GM10266 (cell line): ENCODE measurements around the gene BTBD2.
A peak's percentile ranks its signal among the peaks of the same experiment; 100 is the strongest.

ENCODE experiments used
- DNase-seq: peaks from one replicate; pipeline ENCODE4 v3.0.0; 2012; ENCODE audit errors: extremely low spot score
- TF ChIP-seq, protein P1 (sequence below): IDR thresholded peaks from 2 replicates; pipeline ENCODE4 v1.5.1; 2012; ENCODE audit warnings: mild to moderate bottlenecking, low read depth; ENCODE audit not compliant: control insufficient read depth, insufficient read depth; ENCODE audit errors: missing control alignments

Gene BTBD2

DNA sequence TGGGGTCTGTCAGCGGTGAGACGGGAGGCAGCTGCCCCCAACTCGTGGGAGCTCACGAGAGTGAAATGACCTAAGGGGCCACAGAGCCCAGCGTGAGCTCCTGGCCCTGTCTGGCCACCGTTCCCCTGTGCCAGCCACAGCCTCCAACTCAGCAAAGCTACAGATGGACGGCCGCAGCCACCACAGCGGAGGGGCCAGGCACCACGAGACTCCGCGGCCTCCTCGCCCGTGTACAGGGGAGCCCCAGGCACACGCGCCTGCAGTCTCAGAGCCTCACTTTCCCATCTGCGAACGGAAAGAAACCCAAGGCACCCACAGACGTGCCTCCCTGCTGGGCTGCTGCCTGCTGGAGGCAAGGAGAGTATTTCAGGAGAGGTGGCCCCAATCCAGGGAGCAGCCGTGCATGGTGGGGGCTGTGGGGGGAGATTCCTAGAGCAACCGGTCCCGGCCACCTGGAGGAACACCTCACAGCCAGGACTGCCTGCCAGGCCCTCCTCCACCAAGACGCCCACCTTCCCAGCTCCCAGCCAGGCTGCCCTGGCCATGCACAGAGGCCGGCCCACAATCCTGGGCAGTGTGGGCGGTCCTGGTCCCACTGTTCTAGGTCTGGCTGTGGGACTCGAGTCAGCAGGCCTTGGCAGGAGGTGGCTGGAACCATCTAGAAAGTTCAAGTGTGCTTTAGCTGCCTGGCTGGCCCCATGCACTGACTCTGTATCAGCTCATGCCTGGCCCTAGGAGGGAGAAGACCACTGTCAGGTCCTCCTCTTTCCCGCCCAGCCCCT is 33.6 kb upstream of the BTBD2 start:
- TF ChIP-seq, protein P1, sequence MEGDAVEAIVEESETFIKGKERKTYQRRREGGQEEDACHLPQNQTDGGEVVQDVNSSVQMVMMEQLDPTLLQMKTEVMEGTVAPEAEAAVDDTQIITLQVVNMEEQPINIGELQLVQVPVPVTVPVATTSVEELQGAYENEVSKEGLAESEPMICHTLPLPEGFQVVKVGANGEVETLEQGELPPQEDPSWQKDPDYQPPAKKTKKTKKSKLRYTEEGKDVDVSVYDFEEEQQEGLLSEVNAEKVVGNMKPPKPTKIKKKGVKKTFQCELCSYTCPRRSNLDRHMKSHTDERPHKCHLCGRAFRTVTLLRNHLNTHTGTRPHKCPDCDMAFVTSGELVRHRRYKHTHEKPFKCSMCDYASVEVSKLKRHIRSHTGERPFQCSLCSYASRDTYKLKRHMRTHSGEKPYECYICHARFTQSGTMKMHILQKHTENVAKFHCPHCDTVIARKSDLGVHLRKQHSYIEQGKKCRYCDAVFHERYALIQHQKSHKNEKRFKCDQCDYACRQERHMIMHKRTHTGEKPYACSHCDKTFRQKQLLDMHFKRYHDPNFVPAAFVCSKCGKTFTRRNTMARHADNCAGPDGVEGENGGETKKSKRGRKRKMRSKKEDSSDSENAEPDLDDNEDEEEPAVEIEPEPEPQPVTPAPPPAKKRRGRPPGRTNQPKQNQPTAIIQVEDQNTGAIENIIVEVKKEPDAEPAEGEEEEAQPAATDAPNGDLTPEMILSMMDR: no peak
- DNase-seq: no peak

DNA sequence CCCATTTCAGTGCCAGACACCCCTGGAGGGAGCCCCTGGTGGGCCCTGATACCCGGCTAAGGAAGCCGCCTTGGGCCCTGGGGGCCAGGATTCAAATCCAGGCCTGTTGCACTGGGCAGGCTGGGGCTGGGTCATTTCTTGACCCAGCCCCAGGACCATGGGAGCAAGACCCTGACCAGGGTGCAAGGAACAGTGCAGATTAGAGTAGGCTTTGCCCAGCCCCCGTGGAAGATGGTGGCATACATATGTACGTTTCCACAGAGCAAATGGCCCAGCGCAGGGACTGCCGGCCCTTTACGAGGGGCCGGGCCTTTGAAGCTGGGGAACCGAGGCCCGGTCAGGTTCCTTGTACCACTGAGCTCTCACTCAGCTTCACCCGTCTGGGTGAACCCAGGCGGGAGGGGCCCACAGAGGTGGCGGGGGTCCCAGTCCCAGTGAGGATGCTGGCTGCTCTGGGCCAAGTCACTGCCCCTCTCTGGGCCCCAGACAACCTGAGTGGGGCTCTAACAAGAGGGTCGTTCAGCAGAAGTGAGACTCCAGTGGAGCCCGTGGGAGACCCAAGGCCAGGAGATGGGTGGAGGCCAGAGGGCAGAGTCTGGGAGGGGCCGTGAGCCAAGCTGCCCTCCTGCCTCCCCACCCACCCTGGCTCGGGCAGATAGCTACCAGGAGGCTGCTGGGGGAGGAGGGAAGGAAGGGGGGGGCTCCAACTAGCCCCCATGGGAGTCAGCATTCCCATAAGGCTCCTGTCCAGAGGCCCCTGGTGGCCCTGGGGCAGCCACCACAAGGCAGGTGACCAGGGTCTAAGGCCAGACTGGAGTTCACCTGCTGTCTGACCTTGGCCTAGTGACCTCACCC is 32.8 kb upstream of the BTBD2 start:
- no peak for DNase-seq
- TF ChIP-seq, protein P1: no peak

DNA sequence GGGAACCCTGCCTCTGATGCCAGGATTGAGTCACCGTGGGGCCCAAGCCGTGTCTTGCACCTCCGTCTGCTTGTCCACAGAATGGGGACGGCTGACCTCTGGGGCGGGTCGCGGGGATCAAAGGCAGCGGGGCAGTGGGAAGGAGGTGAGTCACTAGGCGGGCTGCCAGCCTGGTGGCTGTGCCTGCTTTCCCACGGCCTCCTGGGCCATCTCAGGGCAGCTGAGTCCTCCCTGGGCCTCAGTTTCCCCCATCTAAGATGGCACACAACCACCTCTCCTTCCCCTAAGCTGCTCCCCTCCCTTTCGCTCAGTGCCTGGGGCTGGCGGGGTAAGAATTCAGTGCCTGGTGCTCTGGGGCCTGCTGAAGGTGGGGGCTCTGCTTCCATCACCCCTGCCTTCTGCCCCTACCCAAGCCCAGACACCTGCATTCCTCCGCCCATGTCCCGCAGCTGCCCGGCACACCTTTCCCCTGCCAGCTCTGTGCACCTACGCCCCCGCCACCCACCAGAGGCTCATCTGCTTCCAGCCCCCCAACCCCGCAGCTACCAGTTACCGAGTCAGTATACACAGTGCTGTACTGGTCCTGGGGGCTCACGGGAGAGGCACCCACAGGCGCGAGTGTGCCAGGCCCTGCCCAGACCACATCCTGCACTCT is 32.1 kb upstream of the BTBD2 start:
- DNase-seq: no peak
- TF ChIP-seq, protein P1: no peak

DNA sequence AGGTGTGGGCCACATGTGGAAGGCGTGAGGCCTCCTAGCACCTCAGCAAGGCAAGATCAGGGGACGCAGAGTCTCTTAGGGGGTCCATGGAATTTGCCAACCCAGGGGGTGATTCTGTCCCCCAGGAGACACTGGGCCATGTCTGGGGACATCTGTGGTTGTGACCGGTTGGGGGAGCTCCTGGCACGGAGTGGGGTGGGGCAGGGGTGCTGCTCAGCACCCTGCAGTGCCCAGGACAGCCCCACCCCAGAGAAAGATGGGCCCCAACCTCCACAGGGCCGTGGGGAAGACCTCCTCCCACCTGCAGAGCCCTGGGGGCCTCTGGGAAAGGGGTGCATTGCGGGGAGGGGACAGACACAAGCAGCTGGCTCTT is 31.5 kb upstream of the BTBD2 start:
- TF ChIP-seq, protein P1: peak; percentile 22
- DNase-seq: no peak

DNA sequence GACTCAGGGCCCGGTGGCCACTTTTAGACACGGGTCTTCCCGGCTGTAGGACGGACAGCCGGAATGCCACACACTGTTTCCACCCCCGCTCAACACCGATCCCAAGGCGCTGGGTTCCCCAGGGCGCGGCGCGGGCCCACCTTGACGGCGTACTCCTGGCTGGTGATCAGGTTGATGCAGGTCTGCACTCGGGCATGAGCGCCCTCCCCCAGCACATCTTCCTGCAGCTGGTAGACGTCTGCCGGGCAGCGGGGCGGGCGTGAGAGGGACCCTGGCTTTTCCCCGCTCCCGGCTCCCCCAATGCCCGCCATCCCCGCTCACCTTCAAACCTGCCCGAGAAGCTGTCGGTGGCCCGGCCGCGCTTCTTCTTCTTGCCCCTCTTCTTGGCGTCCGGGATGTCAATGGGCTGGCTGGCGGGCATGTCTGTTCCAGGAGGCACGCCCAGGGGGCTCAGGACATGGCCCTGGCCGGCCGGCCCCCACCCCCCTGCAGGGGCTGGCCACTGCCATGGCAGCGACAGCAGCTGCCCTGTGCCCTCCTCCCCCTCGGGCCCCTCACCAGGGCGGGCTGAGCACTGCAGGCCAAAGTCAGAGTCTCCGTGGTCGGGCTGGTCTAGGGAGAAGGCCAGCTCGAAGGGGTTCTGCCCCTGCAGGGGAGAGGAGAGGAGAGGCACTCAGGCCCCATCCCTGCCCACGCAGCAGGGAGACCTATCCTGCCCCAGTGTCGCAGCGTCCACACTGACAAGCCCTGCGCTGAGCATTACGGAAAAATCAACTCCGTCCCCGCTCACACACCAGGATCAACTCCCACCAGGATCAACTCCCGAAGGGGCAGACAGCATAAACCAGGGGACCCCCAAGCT is 30.8 kb upstream of the BTBD2 start:
- TF ChIP-seq, protein P1: no peak
- DNase-seq: no peak

DNA sequence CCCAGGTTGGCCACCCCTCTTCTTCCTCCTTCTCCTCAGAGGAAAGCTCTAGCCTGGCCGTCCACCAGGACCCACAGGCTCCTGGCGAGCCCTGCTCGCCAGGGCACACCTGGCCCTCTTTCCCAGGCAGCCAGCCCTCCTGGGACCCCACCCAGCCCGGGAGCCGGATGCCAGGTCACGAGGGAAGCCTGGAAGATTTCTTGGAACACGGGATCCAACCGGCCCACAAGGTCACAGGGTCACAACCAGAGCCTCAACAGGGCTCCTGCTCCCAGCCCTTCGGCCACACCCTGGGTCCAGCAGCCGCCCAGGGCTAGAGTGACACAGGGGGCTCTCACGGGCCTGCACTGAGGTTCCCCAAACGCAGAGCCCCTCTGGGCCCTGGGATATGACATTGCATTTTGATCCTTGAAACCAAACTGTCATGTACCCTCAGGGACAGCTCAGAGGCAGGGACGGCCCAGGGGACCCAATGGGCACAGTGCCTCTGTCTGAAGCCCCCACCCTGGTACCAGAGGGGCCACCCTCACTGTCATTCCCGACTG is 30.1 kb upstream of the BTBD2 start:
- TF ChIP-seq, protein P1: no peak
- DNase-seq: no peak
